ENCODE measurements around the gene MED4. TPM values are rescaled to one million over a fixed set of nuclear protein-coding genes. Genes with fewer than 3 reads are reported as not detected.

The MED4 gene
- total and polyA plus RNA-seq, 3 experiments from 2014 or later: 61.1 to 105 (median 68.1) TPM

GRCh38 chr13:48086272-48086671 lies 8.6 kb downstream of the MED4 start:
- H3K4me1 Mint-ChIP-seq: peaks cover 21 to 32% (median 26%) of the 10 kb centered on the region in 3 donors
- peaks cover 3 to 62% (median 11%) of the 10 kb centered on the region in 3 donors for H3K36me3 Mint-ChIP-seq

GRCh38 chr13:48081739-48082138 lies 13.2 kb downstream of the MED4 start:
- Mint-ChIP-seq H3K4me1 (peaks cover 0 to 11% (median 2%) of the 10 kb centered on the region in 3 donors), H3K27me3 (no peaks in the 10 kb centered on the region), H3K27ac (no peak overlapping the region), H3K36me3 (peaks cover 7 to 86% (median 17%) of the 10 kb centered on the region in 3 donors), H3K4me3 (no peak overlapping the region), H3K9me3 (no peaks in the 10 kb centered on the region)
- Histone ChIP-seq H3K36me3 (ENCODE audit: insufficient read depth, low read length) (peaks cover 47% of the 10 kb centered on the region), H3K27ac (ENCODE audit: low read depth, low read length) (no peak overlapping the region), H3K4me3 (ENCODE audit: low read length) (no peak overlapping the region), H3K27me3 (ENCODE audit: insufficient read depth, low read length, poor library complexity, severe bottlenecking) (no peaks in the 10 kb centered on the region), H3K4me1 (ENCODE audit: insufficient read depth, low read length) (no peaks in the 10 kb centered on the region), H3K9me3 (ENCODE audit: low read length) (no peaks in the 10 kb centered on the region)
- DNase-seq: no peak
- ChIA-PET CTCF (interaction anchor here (1.1 kb wide), 1 partner anchor 13 kb away, joined by 3 read pairs; the partner anchor contains the start of gene MED4), POLR2A (no interaction called here)

More at GRCh38 chr13:48086272-48086671, 8.6 kb downstream of the MED4 start:
- Mint-ChIP-seq H3K9me3 (no peaks in the 10 kb centered on the region), H3K27ac (no peak overlapping the region), H3K27me3 (no peaks in the 10 kb centered on the region), H3K4me3 (no peak overlapping the region)
- H3K27ac ChIP-seq (ENCODE audit: low read depth, low read length): no peak overlapping the region
- H3K4me1 ChIP-seq (ENCODE audit: insufficient read depth, low read length): peaks cover 14% of the 10 kb centered on the region
- H3K36me3 ChIP-seq (ENCODE audit: insufficient read depth, low read length): peaks cover 23% of the 10 kb centered on the region
- ChIA-PET POLR2A (no interaction called here), CTCF (no interaction called here)
- no peak overlapping the region for H3K4me3 ChIP-seq (ENCODE audit: low read length)
- H3K27me3 ChIP-seq (ENCODE audit: insufficient read depth, low read length, poor library complexity, severe bottlenecking): no peaks in the 10 kb centered on the region
- no peak for DNase-seq
- no peaks in the 10 kb centered on the region for H3K9me3 ChIP-seq (ENCODE audit: low read length)

GRCh38 chr13:48078251-48078656 lies 16.6 kb downstream of the MED4 start:
- Mint-ChIP-seq H3K36me3 (peaks cover 18 to 89% (median 21%) of the 10 kb centered on the region in 3 donors), H3K27ac (no peak overlapping the region), H3K9me3 (no peaks in the 10 kb centered on the region), H3K27me3 (no peaks in the 10 kb centered on the region), H3K4me1 (peaks cover 0 to 5% (median 2%) of the 10 kb centered on the region in 3 donors), H3K4me3 (no peak overlapping the region)
- Histone ChIP-seq H3K4me3 (ENCODE audit: low read length) (no peak overlapping the region), H3K27me3 (ENCODE audit: insufficient read depth, low read length, poor library complexity, severe bottlenecking) (no peaks in the 10 kb centered on the region), H3K4me1 (ENCODE audit: insufficient read depth, low read length) (no peaks in the 10 kb centered on the region), H3K27ac (ENCODE audit: low read depth, low read length) (no peak overlapping the region), H3K9me3 (ENCODE audit: low read length) (no peaks in the 10 kb centered on the region), H3K36me3 (ENCODE audit: insufficient read depth, low read length) (peaks cover 55% of the 10 kb centered on the region)
- ChIA-PET POLR2A (interaction anchor here (0.9 kb wide), 1 partner anchor 16 kb away, joined by 3 read pairs; no protein-coding TSS in a partner anchor), CTCF (interaction anchor here (1.8 to 2.1 kb wide), 2 partner anchors 16 to 41 kb away, joined by 7 to 8 read pairs; partner anchors contain the start of genes MED4 and NUDT15)
- no peak for DNase-seq

GRCh38 chr13:48074006-48074405 lies 20.9 kb downstream of the MED4 start:
- H3K36me3 ChIP-seq (ENCODE audit: insufficient read depth, low read length): peaks cover 50% of the 10 kb centered on the region
- H3K4me1 ChIP-seq (ENCODE audit: insufficient read depth, low read length): no peaks in the 10 kb centered on the region
- Mint-ChIP-seq H3K27ac (no peak overlapping the region), H3K4me1 (peaks cover 0 to 5% (median 4%) of the 10 kb centered on the region in 3 donors), H3K36me3 (peaks cover 23 to 95% (median 54%) of the 10 kb centered on the region in 3 donors), H3K4me3 (no peak overlapping the region), H3K27me3 (no peaks in the 10 kb centered on the region), H3K9me3 (peaks cover 12 to 29% (median 15%) of the 10 kb centered on the region in 5 donors)
- ChIA-PET CTCF (no interaction called here), POLR2A (no interaction called here)
- DNase-seq: no peak
- H3K27ac ChIP-seq (ENCODE audit: low read depth, low read length): no peak overlapping the region
- H3K9me3 ChIP-seq (ENCODE audit: low read length): no peaks in the 10 kb centered on the region
- H3K4me3 ChIP-seq (ENCODE audit: low read length): no peak overlapping the region
- no peaks in the 10 kb centered on the region for H3K27me3 ChIP-seq (ENCODE audit: insufficient read depth, low read length, poor library complexity, severe bottlenecking)

- H3K4me3 ChIP-seq (ENCODE audit: low read length): no peak overlapping the region
- no peaks in the 10 kb centered on the region for H3K4me1 ChIP-seq (ENCODE audit: insufficient read depth, low read length)
- H3K4me3 Mint-ChIP-seq: no peak overlapping the region
- H3K4me1 Mint-ChIP-seq: peaks cover 0 to 4% (median 0%) of the 10 kb centered on the region in 3 donors
- no peaks in the 10 kb centered on the region for H3K9me3 ChIP-seq (ENCODE audit: low read length)
- H3K36me3 Mint-ChIP-seq: peaks cover 26 to 94% (median 64%) of the 10 kb centered on the region in 3 donors
- H3K27me3 Mint-ChIP-seq: no peaks in the 10 kb centered on the region
- POLR2A ChIA-PET: no interaction called here
- H3K27ac Mint-ChIP-seq: no peak overlapping the region
- H3K27me3 ChIP-seq (ENCODE audit: insufficient read depth, low read length, poor library complexity, severe bottlenecking): no peaks in the 10 kb centered on the region
- peaks cover 20 to 36% (median 22%) of the 10 kb centered on the region in 5 donors for H3K9me3 Mint-ChIP-seq
- no peak overlapping the region for H3K27ac ChIP-seq (ENCODE audit: low read depth, low read length)
- CTCF ChIA-PET: no interaction called here
- no peak for DNase-seq
- peaks cover 40% of the 10 kb centered on the region for H3K36me3 ChIP-seq (ENCODE audit: insufficient read depth, low read length)
Measured at GRCh38 chr13:48072787-48073186, 22.1 kb downstream of the MED4 start.

- Mint-ChIP-seq H3K36me3 (peaks cover 26 to 94% (median 65%) of the 10 kb centered on the region in 3 donors), H3K4me1 (peaks cover 0 to 4% (median 0%) of the 10 kb centered on the region in 3 donors), H3K27me3 (no peaks in the 10 kb centered on the region), H3K4me3 (no peak overlapping the region), H3K27ac (no peak overlapping the region), H3K9me3 (peaks cover 20 to 36% (median 22%) of the 10 kb centered on the region in 5 donors)
- CTCF ChIA-PET: interaction anchor here (1.0 to 1.7 kb wide), 2 partner anchors 22 to 23 kb away, joined by 3 to 4 read pairs; no protein-coding TSS in a partner anchor
- POLR2A ChIA-PET: no interaction called here
- peaks cover 38% of the 10 kb centered on the region for H3K36me3 ChIP-seq (ENCODE audit: insufficient read depth, low read length)
- H3K27ac ChIP-seq (ENCODE audit: low read depth, low read length): no peak overlapping the region
- no peaks in the 10 kb centered on the region for H3K9me3 ChIP-seq (ENCODE audit: low read length)
- no peaks in the 10 kb centered on the region for H3K4me1 ChIP-seq (ENCODE audit: insufficient read depth, low read length)
- no peak for DNase-seq
- H3K4me3 ChIP-seq (ENCODE audit: low read length): no peak overlapping the region
- H3K27me3 ChIP-seq (ENCODE audit: insufficient read depth, low read length, poor library complexity, severe bottlenecking): no peaks in the 10 kb centered on the region
Measured at GRCh38 chr13:48072304-48072703, 22.6 kb downstream of the MED4 start.

- POLR2A ChIA-PET: interaction anchor here (0.5 kb wide), 1 partner anchor 512 kb away, joined by 4 read pairs; no protein-coding TSS in a partner anchor
- peaks cover 20 to 36% (median 22%) of the 10 kb centered on the region in 5 donors for H3K9me3 Mint-ChIP-seq
- no peak overlapping the region for H3K4me3 Mint-ChIP-seq
- Histone ChIP-seq H3K4me3 (ENCODE audit: low read length) (no peak overlapping the region), H3K4me1 (ENCODE audit: insufficient read depth, low read length) (no peaks in the 10 kb centered on the region), H3K27ac (ENCODE audit: low read depth, low read length) (no peak overlapping the region), H3K9me3 (ENCODE audit: low read length) (no peaks in the 10 kb centered on the region), H3K27me3 (ENCODE audit: insufficient read depth, low read length, poor library complexity, severe bottlenecking) (no peaks in the 10 kb centered on the region), H3K36me3 (ENCODE audit: insufficient read depth, low read length) (peaks cover 29% of the 10 kb centered on the region)
- H3K4me1 Mint-ChIP-seq: peaks cover 0 to 6% (median 4%) of the 10 kb centered on the region in 3 donors
- no peak overlapping the region for H3K27ac Mint-ChIP-seq
- H3K27me3 Mint-ChIP-seq: no peaks in the 10 kb centered on the region
- DNase-seq: no peak
- H3K36me3 Mint-ChIP-seq: peaks cover 20 to 94% (median 68%) of the 10 kb centered on the region in 3 donors
- CTCF ChIA-PET: interaction anchor here (0.6 to 1.7 kb wide), 2 partner anchors 23 to 153 kb away, joined by 3 to 4 read pairs; no protein-coding TSS in a partner anchor
Measured at GRCh38 chr13:48070942-48071341, 24.0 kb downstream of the MED4 start.

- Histone ChIP-seq H3K27me3 (ENCODE audit: insufficient read depth, low read length, poor library complexity, severe bottlenecking) (no peaks in the 10 kb centered on the region), H3K4me3 (ENCODE audit: low read length) (no peak overlapping the region), H3K27ac (ENCODE audit: low read depth, low read length) (no peak overlapping the region), H3K36me3 (ENCODE audit: insufficient read depth, low read length) (peaks cover 21% of the 10 kb centered on the region), H3K4me1 (ENCODE audit: insufficient read depth, low read length) (no peaks in the 10 kb centered on the region), H3K9me3 (ENCODE audit: low read length) (no peaks in the 10 kb centered on the region)
- Mint-ChIP-seq H3K4me3 (no peak overlapping the region), H3K36me3 (peaks cover 18 to 86% (median 64%) of the 10 kb centered on the region in 3 donors), H3K27ac (no peak overlapping the region), H3K4me1 (peaks cover 0 to 6% (median 4%) of the 10 kb centered on the region in 3 donors), H3K9me3 (peaks cover 20 to 36% (median 22%) of the 10 kb centered on the region in 5 donors), H3K27me3 (no peaks in the 10 kb centered on the region)
- ChIA-PET CTCF (no interaction called here), POLR2A (no interaction called here)
- no peak for DNase-seq
Measured at GRCh38 chr13:48069573-48069972, 25.3 kb downstream of the MED4 start.

Data from CD8-positive, alpha-beta memory T cell (primary cell).